Mammary microvascular endothelial cell (primary cell): ENCODE measurements around the gene ART5. TPM values are rescaled to one million over a fixed set of nuclear protein-coding genes. Genes with fewer than 3 reads are reported as not detected.

ENCODE experiments used
- total RNA-seq: library from RNA; depleted of rRNA; stranded (reverse); fragments of >200 nt; gene quantifications from 2 replicates; pipeline ENCODE4 v1.2.3, GENCODE V29; 2015

Gene ART5
- not detected in 2 replicates for total RNA-seq

GRCh38 chr11:3641701-3642070, at the start of gene ART5:
Gene ART5, minus strand, starts transcription at chr11:3641992. Its CDS starts 130 bp downstream, at chr11:3641862.

GRCh38 chr11:3671334-3672254, 29.8 kb upstream of the ART5 start, which contains the start of gene CHRNA10:
Gene CHRNA10, minus strand, starts transcription at chr11:3671384. Its CDS starts 72 bp downstream, at chr11:3671312.

GRCh38 chr11:3644817-3645235, 3.0 kb upstream of the ART5 start, which contains the start of gene ART1:
Gene ART1, plus strand, starts transcription at chr11:3645128. Its CDS starts 14,086 bp downstream, at chr11:3659214.

Other genes with a start within 250 kb of the ART5 start
- gene ART1, start 3.1 kb upstream of the ART5 start, total RNA-seq: not detected in 2 replicates
- gene CHRNA10, start 29.4 kb upstream of the ART5 start, total RNA-seq: 0.05 TPM in 1 of 2 replicates, not detected in the other
- gene NUP98, start 155.6 kb upstream of the ART5 start, total RNA-seq: 110 and 115 TPM in 2 replicates
- gene PGAP2, start 166.6 kb upstream of the ART5 start, total RNA-seq: 8.0 and 10.3 TPM in 2 replicates
- gene RHOG, start 199.0 kb upstream of the ART5 start, total RNA-seq: 61.2 and 63.4 TPM in 2 replicates
- gene STIM1, start 213.7 kb upstream of the ART5 start, total RNA-seq: 14.1 and 18.0 TPM in 2 replicates